ENCODE data around the gene IL17C. TPM values are rescaled to one million over a fixed set of nuclear protein-coding genes. Genes with fewer than 3 reads are reported as not detected.
"Not testable (repeated sequence)": the region's sequence is repeated elsewhere in the genome, so short reads cannot be mapped to it uniquely, and the experiment has no call there.

IL17C gene
- total RNA-seq, 1 experiment from 2014 or later, result 0.28 TPM

DNA sequence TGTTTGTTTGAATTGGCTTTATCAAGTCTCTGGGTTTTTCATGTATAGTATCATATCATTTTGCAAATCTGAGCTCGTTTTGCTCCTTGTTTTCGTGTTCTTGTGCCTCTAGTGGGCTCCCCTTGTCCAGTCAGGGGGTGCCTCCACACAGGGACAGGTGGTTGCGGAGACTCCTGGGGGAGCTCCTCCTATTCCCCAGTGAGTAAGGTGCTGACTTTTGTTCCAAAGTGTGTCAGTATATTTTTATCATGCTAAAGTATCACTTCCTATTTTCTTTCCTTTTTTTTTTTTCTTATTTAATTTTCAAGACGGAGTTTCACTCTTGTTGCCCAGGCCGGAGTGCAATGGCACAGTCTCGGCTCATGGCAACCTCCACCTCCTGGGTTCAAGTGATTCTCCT lies 30.3 kb upstream of the IL17C start:
- intact Hi-C loops (cut with micrococcal nuclease; ENCODE audit: unreplicated experiment), result no loop called here
- Histone ChIP-seq H3K36me3 (ENCODE audit: insufficient read depth, low read length, poor library complexity, severe bottlenecking) (peaks cover 34% of the 10 kb centered on the region), H3K9me3 (ENCODE audit: low read depth, low read length, poor library complexity, severe bottlenecking) (no peaks in the 10 kb centered on the region), H3K4me3 (ENCODE audit: low read depth, low read length, poor library complexity, severe bottlenecking) (no peak overlapping the region), H3K27me3 (replicated peaks; ENCODE audit: insufficient read depth, low read depth, low read length, poor library complexity) (no peaks in the 10 kb centered on the region), H3K4me1 (ENCODE audit: insufficient read depth, low read length, poor library complexity, severe bottlenecking) (no peaks in the 10 kb centered on the region), H3K27ac (ENCODE audit: low read depth, low read length, poor library complexity, severe bottlenecking) (no peak overlapping the region)
- TF ChIP-seq, protein P1, sequence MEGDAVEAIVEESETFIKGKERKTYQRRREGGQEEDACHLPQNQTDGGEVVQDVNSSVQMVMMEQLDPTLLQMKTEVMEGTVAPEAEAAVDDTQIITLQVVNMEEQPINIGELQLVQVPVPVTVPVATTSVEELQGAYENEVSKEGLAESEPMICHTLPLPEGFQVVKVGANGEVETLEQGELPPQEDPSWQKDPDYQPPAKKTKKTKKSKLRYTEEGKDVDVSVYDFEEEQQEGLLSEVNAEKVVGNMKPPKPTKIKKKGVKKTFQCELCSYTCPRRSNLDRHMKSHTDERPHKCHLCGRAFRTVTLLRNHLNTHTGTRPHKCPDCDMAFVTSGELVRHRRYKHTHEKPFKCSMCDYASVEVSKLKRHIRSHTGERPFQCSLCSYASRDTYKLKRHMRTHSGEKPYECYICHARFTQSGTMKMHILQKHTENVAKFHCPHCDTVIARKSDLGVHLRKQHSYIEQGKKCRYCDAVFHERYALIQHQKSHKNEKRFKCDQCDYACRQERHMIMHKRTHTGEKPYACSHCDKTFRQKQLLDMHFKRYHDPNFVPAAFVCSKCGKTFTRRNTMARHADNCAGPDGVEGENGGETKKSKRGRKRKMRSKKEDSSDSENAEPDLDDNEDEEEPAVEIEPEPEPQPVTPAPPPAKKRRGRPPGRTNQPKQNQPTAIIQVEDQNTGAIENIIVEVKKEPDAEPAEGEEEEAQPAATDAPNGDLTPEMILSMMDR (conservative IDR thresholded peaks at IDR 0.05; ENCODE audit: low read depth, low read length), result no peak
- no peak for TF ChIP-seq EZH2 (IDR thresholded peaks at IDR 0.05; ENCODE audit: borderline replicate concordance, low read depth, low read length, poor library complexity, severe bottlenecking)
- ChIA-PET POLR2A (ENCODE audit: low non-redundant PET) (no interaction called here), CTCF (no interaction called here)
- no TSS peak for BruUV-seq (replicated peaks)
- no peak for DNase-seq (ENCODE audit: low spot score)

DNA sequence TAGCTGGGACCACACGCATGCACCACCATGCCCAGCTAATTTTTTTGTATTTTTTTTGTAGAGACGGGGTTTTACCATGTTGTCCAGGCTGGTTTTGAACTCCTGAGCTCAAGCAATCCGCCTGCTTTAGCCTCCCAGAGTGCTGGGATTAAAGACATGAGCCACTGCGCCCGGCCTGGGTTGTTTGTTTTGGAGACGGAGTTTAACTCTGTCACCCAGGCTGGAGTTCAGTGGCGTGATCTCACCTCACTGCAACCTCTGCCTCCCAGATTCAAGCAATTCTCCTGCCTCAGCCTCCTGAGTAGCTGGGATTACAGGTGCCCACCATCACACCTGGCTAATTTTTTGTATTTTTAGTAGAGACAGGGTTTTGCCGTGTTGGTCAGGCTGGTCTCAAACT lies 28.9 kb upstream of the IL17C start:
- DNase-seq (ENCODE audit: low spot score), result not testable (repeated sequence)

GRCh38 chr16:88610080-88610479 lies 28.3 kb upstream of the IL17C start:
- intact Hi-C loops (cut with micrococcal nuclease; ENCODE audit: unreplicated experiment), result no loop called here
- ChIA-PET CTCF (interaction anchor here (0.6 kb wide), 1 partner anchor 248 kb away, joined by 6 read pairs; no protein-coding TSS in a partner anchor), POLR2A (ENCODE audit: low non-redundant PET) (no interaction called here)
- Histone ChIP-seq H3K4me1 (ENCODE audit: insufficient read depth, low read length, poor library complexity, severe bottlenecking) (no peaks in the 10 kb centered on the region), H3K9me3 (ENCODE audit: low read depth, low read length, poor library complexity, severe bottlenecking) (no peaks in the 10 kb centered on the region), H3K27me3 (replicated peaks; ENCODE audit: insufficient read depth, low read depth, low read length, poor library complexity) (no peaks in the 10 kb centered on the region), H3K4me3 (ENCODE audit: low read depth, low read length, poor library complexity, severe bottlenecking) (no peak overlapping the region), H3K27ac (ENCODE audit: low read depth, low read length, poor library complexity, severe bottlenecking) (no peak overlapping the region), H3K36me3 (ENCODE audit: insufficient read depth, low read length, poor library complexity, severe bottlenecking) (peaks cover 33% of the 10 kb centered on the region)
- no peak for DNase-seq (ENCODE audit: low spot score)
- TF ChIP-seq, protein P1 (conservative IDR thresholded peaks at IDR 0.05; ENCODE audit: low read depth, low read length), result no peak
- no peak for TF ChIP-seq EZH2 (IDR thresholded peaks at IDR 0.05; ENCODE audit: borderline replicate concordance, low read depth, low read length, poor library complexity, severe bottlenecking)
- no TSS peak for BruUV-seq (replicated peaks)

More for the DNA sequence above, 28.9 kb upstream of the IL17C start:
- intact Hi-C loops (cut with micrococcal nuclease; ENCODE audit: unreplicated experiment); H3K27ac ChIP-seq (ENCODE audit: low read depth, low read length, poor library complexity, severe bottlenecking); BruUV-seq (replicated peaks); H3K9me3 ChIP-seq (ENCODE audit: low read depth, low read length, poor library complexity, severe bottlenecking); CTCF ChIA-PET; H3K4me3 ChIP-seq (ENCODE audit: low read depth, low read length, poor library complexity, severe bottlenecking); H3K4me1 ChIP-seq (ENCODE audit: insufficient read depth, low read length, poor library complexity, severe bottlenecking); POLR2A ChIA-PET (ENCODE audit: low non-redundant PET); H3K27me3 ChIP-seq (replicated peaks; ENCODE audit: insufficient read depth, low read depth, low read length, poor library complexity): not testable (repeated sequence)
- peaks cover 33% of the 10 kb centered on the region for H3K36me3 ChIP-seq (ENCODE audit: insufficient read depth, low read length, poor library complexity, severe bottlenecking)

Measured in A673 (cell line).